NCI-H526 treated with DMSO at 0.1 percent for 48 hours (cell line): ENCODE measurements around the gene AXIN2.
"Not testable (repeated sequence)": the region's sequence is repeated elsewhere in the genome, so short reads cannot be mapped to it uniquely, and the experiment has no call there.

Experiments
- DNase-seq: peaks from one replicate; lab custom pipeline; 2025; lab: John Stamatoyannopoulos, UW

The AXIN2 gene

DNA sequence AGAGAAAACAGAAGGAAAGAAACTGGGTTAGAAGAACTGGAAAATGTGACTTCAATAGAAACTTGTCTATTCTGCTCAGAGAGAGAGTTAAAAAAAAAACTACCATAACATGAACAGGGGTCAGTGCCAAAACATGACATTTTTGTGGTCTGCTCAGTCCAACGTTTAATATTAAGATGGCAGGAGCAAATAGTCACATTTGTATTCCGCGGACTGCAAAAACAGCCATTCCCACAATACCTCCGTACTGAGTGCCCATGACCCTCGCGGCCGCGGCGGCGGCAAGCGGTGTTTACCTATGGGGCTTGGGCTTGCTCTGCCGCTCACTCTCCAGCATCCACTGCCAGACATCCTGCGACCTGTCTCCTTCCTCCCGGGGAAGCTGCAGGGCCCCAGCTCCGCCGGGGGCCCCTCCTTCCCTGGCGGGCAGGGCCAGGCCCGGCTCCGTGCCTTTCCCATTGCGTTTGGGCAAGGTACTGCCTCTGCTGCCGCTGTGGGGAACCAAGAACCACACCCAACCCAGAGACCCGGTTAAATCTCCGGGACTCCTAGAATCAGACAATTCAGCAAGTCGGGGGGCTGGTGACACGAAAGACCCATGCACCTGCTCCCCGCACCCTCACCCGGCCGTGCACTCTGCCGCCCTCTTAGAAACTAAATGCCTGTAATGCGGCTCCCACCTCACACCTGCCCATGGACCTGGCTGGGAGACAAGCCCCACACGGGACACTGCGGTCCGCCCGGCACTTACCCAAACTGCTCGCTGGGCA, 24.7 kb downstream of the AXIN2 start:
- DNase-seq, result no peak

- DNase-seq, result no peak
These were observed 25.5 kb downstream of the AXIN2 start for GRCh38 chr17:65535777-65536572.

- no peak for DNase-seq
These were observed 27.5 kb downstream of the AXIN2 start for GRCh38 chr17:65533852-65534457.

DNA sequence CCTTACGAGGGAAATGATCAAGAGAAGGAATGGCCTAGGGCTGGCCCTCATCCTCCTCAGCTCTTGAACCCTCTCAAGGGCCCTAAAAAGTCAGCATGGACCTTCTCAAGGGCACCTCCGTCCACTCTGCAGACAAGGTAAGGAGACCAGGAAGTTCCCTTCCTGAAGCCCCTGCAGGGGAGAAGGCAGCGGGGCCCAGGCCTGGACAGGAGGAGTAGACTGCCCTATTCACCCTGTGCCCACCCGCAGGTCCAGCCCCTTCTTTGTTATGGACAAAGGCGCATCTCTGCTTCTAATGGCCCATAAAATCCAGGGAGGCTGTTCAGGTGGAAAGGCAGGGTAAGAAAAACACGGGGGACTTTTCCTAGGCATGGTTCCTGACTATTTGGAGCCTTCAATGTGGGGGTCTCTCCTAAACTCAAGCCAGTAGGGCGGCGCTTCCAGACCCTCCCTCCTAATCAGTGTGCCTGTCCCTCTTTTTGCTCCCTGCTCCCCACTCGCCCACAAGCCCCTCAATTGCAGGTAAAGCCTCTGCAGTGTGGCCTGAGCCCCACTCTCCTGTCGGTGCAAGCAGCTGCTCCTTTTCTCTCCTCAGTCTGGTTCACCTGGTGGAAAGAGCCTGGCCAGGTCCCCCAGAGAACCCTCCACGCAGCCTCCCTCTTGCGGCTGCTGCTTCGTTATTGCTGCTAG, 28.2 kb downstream of the AXIN2 start:
- no peak for DNase-seq

DNA sequence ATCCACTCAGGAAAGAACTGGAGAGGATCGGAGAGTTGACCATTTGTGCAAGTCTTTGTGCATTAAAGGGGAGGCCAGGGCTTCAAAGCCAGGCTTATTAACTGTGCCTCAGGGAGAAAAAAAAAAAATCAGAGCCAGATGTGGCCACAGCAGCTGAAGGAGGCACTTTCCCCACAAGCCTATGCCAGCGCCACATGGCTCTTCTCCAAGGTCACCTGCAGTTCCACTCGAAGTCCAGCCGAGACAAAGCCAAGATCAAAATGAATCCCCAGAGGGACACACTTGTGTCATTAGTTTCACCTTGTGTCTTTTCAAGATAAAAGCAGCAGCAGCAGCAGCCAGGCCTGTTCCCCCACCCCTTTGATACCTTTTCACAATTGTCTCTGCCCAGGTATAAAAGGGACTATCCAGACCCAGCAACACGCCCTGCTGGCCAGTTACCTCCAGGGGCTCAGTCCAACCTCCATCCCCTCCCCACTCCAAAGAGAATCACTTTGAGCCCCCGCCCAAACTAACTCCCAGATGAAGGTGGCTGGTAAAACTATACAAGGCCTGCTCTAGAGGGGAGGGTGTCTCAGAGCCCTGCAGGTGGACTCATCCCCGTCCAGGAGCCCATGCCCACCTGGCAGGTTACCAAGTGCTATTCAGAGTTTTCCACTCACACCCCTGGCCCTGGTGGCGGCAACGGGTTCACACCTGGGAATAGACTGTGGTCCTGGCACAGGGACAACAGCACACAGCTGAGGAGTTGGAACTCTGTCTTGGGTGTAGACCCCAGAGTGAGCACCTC, 29.2 kb downstream of the AXIN2 start:
- no peak for DNase-seq

DNA sequence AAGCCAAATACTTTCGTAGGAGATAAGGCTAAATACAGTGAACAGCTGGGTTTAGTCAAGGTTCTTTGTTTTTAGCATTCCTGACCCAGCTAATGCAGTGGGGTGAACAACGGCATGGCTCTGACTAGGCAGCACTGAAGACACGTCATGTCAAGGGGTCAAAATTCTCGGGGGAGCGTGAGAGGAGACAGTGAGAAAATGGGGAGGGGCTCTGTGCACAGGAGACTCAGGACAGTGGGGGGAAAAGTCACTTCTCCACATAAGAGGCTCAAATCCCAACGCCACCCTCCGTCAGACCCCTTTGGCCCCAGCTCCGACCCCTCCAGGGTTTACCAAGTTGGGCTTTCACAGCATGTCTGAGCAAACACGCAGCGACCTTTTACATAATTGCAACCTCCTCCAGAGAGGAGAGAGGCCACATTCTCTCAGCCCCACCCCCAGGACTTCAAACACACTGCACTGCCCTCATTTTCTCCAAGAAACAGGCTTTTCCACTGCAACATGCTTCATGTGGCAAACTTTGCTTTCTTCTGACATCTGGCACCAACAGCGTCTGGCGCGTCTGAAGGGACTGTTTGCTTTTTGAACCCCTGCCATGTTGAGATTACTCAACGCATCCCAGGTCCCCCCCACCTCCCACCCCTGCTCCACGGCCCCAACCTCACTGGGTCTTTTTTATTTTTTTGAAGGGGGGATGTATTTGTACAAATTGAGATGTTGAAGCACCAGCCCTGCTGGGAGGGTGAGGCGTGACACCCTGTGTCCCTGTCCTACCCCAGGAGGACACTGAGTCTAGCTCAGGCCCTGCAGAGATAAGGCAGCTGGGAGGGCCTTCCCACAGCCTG, 30.0 kb downstream of the AXIN2 start:
- no peak for DNase-seq

DNA sequence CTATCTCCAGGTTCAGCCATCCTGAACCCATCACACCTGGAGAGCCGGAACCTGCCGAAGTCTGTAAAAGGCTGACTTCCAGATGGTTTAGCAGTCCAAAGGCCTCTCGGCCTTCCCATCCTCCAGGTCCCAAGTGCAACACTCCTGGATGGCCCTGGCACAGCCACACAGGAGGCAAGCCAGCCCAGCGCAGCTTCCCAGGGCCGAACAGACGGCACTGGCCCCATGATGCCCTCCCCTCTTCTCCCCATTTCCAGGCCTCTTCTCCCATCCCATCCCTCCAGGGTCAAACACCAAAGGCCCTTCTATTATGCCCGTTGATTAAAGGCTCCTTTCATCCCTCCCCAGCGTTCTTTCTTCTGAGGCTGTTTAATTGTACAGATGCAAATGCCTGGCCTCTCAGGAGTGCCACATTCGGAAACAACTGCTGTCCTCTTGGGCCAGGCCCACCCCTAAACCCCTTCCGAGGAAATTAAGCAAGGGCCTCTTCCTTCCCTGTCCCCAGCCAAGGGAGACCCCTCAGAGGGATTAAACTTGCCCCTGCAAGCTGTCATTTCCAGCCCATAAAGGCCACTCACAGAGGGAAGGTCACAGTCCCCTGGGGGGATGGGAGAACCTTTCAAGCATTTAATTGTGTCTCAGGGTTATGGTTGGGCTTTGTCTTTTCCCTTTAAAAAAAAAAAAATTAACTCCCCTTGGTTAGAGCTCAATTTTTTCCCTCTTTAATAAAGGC, 30.8 kb downstream of the AXIN2 start:
- DNase-seq, result no peak

GRCh38 chr17:65529761-65530522, 31.5 kb downstream of the AXIN2 start:
- DNase-seq, result no peak

DNA sequence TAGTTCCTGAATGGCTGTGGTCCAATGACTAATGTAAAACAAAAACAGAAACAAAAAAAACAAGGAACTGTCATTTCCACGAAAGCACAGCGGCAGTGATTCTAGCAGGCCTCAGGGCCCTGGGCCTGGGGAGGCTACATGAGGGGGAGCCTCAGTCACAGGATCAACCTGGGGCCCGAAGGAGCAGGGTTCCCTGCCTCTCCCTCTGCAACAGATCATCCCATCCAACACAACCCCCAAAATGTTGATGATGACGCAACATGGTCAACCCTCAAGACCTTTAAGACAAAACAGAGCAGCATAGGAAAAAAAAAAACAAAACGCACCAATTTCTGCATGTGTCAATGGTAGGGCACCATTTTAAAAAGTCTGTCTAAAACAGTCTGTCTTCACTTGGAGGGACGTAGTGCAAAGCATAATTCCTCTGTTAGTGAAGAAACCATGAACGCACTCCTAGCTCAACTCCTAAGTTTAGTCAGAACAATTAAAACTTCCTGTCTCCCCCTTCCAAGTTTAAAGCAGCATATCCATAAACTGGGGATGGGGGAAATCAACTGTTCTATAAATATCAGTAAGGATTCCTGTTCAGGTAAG, 32.3 kb downstream of the AXIN2 start:
- DNase-seq, result no peak

DNA sequence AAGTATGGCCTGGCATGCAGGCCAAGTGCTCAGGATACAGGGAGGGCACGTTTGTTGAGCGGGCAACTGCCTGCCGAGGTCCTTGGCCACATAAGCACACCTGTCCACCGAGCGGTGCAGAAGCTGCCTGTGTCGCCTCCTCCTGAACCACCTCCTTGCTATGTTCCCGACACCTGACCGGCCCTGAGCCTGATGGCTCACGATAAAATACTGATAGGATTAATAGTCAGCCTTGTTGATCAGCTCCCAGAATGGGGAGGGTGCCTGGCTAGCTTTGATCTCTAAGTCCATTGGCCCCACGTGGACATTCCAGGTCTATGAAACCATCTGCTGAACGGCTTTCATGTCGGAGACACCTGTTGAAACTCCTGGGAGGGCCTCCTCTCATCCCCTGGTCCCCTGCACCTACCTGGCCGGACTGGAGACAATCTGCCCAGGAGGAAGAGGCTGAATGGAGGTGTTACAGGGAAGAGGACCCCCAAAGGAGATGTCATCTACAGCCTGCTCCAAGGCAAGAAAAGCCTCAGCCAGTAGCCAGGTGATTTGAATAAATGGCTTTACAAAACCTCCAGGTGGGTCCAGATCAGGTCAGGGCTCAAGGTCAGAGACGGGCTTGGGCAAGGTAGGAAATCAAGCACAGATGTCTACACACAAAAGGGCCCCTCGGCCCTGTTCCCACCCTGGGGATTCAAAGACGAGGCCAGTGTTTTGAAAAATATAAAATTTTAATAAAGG, 33.4 kb downstream of the AXIN2 start:
- DNase-seq, result no peak

DNA sequence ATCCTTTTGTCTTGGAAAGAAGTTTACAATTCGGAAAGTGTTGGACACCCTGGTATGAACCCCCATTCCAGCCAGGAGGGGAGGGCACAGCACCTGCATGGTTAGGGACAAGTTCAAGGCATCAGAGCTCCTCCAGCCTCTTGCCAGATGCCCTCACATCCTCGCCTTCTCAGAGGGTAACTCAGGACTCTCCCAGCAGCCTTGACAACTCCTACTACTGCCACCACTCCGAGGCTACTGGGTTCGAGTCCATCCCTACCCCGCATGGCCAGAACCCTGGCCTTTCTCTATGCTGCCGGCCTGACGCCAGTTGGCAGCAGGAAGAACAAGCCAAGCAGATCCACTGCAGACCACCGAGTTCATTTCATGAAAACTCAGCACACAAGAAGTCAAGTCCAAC, 34.1 kb downstream of the AXIN2 start:
- no peak for DNase-seq

GRCh38 chr17:65526854-65527253, 34.6 kb downstream of the AXIN2 start:
- DNase-seq, result not testable (repeated sequence)

GRCh38 chr17:65523853-65524664, 37.4 kb downstream of the AXIN2 start:
- DNase-seq, result no peak

DNA sequence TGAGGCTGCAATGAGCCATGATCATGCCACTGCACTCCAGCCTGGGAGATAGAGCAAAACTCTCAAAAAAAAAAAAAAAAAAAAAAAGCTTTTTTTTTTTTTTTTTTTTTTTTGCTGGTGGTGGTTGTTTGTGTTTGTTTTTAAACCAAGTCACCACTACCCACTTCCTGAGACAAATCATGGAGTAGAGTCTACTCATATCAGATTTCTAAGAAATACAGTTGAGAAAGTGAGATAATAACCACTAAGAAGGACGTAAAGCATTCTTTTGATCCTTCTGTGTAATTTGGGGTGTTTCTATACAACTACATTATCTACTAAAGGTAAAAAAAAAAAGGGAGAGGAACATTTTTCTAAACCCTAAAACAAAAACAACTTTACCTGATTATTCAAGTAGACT, 38.0 kb downstream of the AXIN2 start:
- DNase-seq, result no peak

DNA sequence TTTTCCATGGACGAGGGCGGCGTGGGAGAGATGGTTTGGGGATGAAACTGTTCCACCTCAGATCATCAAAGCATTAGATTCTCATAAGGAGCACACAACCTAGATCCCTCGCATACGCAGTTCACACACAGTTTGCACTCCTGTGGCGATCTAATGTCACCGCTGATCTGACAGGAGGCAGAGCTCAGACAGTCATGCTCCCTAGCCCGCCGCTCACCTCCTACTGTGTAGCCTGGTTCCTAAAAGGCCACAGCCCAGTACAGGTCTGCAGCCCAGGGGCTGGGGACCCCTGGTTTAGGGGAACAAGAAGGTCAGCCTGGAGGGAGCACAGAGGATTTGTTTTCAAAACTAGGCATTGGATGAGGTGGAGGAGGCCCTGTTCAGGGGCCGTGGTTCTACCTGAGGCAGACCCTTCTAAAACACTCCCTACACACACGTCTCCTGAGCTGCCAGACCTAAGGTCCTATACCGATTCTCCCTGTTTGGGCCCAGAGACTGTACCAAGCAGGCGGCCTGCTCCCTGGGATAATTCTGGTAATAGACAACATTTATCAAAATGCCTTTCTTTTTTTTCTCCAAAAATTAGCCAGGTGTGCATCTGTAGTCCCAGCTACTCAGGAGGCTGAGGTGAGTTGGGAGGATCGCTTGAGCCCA, 38.6 kb downstream of the AXIN2 start:
- DNase-seq, result no peak

DNA sequence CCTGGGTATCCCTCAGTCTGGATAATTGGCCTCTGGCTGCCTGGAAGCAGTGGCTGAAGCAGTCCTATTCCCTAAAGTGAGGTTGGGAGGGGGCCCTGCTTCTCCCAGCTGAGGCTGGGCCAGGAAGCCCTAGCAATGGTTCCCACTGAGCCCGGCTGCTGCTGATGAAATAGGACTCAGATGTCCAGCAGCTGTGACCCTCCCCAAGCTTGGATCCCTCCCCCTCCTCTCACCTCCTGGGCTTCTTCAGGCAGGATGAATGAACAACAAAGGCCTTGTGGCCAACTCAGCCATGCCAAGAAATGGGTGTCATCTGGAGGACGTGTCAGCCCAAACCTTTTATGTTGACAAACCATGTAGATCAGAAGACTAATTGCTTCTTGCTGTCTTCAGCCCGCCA, 42.0 kb downstream of the AXIN2 start:
- DNase-seq, result no peak

DNA sequence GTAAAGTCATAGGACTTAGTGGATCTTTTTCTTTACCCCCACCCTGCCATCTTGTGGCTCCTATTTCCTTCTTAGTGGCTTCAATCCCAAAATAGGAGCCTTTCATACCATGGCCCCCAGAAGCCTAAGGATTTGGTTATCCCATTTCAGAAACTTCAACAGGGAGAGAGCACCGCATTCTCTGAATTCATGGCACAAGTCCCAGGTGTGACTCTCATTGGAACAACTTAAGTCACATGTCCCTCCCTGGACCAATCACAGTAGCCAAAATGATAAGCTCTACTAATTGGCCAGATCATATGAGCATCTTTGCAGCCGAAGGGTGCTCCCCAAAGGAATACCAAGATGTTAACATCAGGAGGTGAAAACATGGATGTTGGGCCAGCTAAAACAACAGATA, 43.2 kb downstream of the AXIN2 start:
- no peak for DNase-seq
